ENCODE results near the gene YEATS2.

DNA sequence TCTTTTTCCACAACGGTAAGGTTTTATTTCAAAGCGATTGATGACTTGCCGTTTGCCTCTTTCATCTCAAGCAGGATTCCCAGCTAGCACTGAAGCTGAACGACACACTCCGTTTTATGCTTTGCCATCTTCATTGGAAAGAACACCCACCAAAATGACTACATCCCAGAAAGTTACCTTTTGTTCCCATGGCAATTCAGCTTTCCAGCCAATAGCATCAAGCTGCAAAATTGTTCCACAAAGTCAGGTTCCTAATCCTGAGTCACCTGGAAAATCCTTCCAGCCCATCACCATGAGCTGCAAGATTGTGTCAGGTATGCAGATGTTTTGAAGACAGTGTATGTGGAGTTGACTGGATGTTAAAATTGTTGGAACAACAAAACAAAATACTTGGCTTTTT lies 56.5 kb downstream of the YEATS2 start:
- TF ChIP-seq EP300 (IDR thresholded peaks at IDR 0.05) (no peak), POLR2A (IDR thresholded peaks at IDR 0.05) (no peak)
- TF ChIP-seq, protein P1, sequence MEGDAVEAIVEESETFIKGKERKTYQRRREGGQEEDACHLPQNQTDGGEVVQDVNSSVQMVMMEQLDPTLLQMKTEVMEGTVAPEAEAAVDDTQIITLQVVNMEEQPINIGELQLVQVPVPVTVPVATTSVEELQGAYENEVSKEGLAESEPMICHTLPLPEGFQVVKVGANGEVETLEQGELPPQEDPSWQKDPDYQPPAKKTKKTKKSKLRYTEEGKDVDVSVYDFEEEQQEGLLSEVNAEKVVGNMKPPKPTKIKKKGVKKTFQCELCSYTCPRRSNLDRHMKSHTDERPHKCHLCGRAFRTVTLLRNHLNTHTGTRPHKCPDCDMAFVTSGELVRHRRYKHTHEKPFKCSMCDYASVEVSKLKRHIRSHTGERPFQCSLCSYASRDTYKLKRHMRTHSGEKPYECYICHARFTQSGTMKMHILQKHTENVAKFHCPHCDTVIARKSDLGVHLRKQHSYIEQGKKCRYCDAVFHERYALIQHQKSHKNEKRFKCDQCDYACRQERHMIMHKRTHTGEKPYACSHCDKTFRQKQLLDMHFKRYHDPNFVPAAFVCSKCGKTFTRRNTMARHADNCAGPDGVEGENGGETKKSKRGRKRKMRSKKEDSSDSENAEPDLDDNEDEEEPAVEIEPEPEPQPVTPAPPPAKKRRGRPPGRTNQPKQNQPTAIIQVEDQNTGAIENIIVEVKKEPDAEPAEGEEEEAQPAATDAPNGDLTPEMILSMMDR (IDR thresholded peaks at IDR 0.05): no peak
